Renal cortical epithelial cell (primary cell): Measurements from ENCODE around the gene ENAH. TPM values are rescaled to one million over a fixed set of nuclear protein-coding genes. Genes with fewer than 3 reads are reported as not detected.
"Not testable (repeated sequence)": the region's sequence is repeated elsewhere in the genome, so short reads cannot be mapped to it uniquely, and the experiment has no call there.

Source experiments
- DNase-seq: peaks from one replicate; pipeline ENCODE4 v3.0.0-alpha.2; 2011; ENCODE audit warnings: low read depth
- total RNA-seq: library from RNA; depleted of rRNA; stranded (reverse); fragments of >200 nt; gene quantifications from 2 replicates; pipeline ENCODE4 v1.2.3, GENCODE V29; 2014

Gene ENAH
- total RNA-seq, 1 donor from 2014 or later, result 205 TPM

- DNase-seq, result no peak
These were observed 24.6 kb upstream of the ENAH start for GRCh38 chr1:225677350-225678124.

- no peak for DNase-seq
These were observed 21.5 kb upstream of the ENAH start for GRCh38 chr1:225674381-225674780.

GRCh38 chr1:225670806-225671733 is 18.1 kb upstream of the ENAH start:
- peak; percentile 50 for DNase-seq

GRCh38 chr1:225670356-225670755 is 17.4 kb upstream of the ENAH start:
- no peak for DNase-seq

- no peak for DNase-seq
These were observed 15.3 kb upstream of the ENAH start for GRCh38 chr1:225668222-225668621.

GRCh38 chr1:225667362-225667761 is 14.4 kb upstream of the ENAH start:
- DNase-seq, result no peak

GRCh38 chr1:225666495-225666894 is 13.6 kb upstream of the ENAH start:
- no peak for DNase-seq

- DNase-seq, result no peak
These were observed 11.8 kb upstream of the ENAH start for GRCh38 chr1:225664762-225665161.

GRCh38 chr1:225662155-225662554 is 9.2 kb upstream of the ENAH start:
- no peak for DNase-seq

- DNase-seq, result no peak
These were observed 7.6 kb upstream of the ENAH start for GRCh38 chr1:225660544-225660946.

- DNase-seq, result no peak
These were observed 5.1 kb upstream of the ENAH start for GRCh38 chr1:225658041-225658440.

- no peak for DNase-seq
These were observed 4.6 kb upstream of the ENAH start for GRCh38 chr1:225657462-225657989.

GRCh38 chr1:225656259-225656655 is 3.3 kb upstream of the ENAH start:
- DNase-seq, result not testable (repeated sequence)

- peak; percentile 96 for DNase-seq
These were observed 2.8 kb upstream of the ENAH start for GRCh38 chr1:225655509-225656258.

- no peak for DNase-seq
These were observed 2.0 kb upstream of the ENAH start for GRCh38 chr1:225654688-225655508.

GRCh38 chr1:225654277-225654597 is 1.3 kb upstream of the ENAH start:
- DNase-seq, result no peak

GRCh38 chr1:225653463-225654276 is 747 bp upstream of the ENAH start:
- DNase-seq, result peak; percentile 33

GRCh38 chr1:225651872-225652728 is 823 bp downstream of the ENAH start:
- no peak for DNase-seq

GRCh38 chr1:225651376-225651871 is 1.5 kb downstream of the ENAH start:
- DNase-seq, result no peak
